Uterus (tissue), 4 donors: ENCODE measurements around the gene ZNF648. TPM values are rescaled to one million over a fixed set of nuclear protein-coding genes. Genes with fewer than 3 reads are reported as not detected.

Source experiments
- DNase-seq, 2 donors: peaks; one replicate each; pipeline ENCODE4 v3.0.0-alpha.2; 2019 to 2020
- H3K27ac ChIP-seq, 2 donors: fragments of 200-600 bp; sonication (generic); 1 replicate in 1 of 2; 2 replicates in 1 of 2; pipeline ENCODE4 v1.5.1; 2016 to 2018
- H3K27me3 ChIP-seq, 2 donors: fragments of 200-600 bp; sonication (generic); one replicate each; pipeline ENCODE4 v1.5.1; 2018 to 2019; ENCODE audit warnings: control low read depth in 1 of 2
- H3K36me3 ChIP-seq, 2 donors: fragments of 200-600 bp; sonication (generic); one replicate each; pipeline ENCODE4 v1.5.1; 2019; ENCODE audit warnings: control low read depth in 1 of 2
- H3K4me1 ChIP-seq, 2 donors: fragments of 200-600 bp; sonication (generic); one replicate each; pipeline ENCODE4 v1.5.1; 2018 to 2019; ENCODE audit warnings: control low read depth in 1 of 2
- H3K4me3 ChIP-seq, 2 donors: fragments of 200-600 bp; sonication (generic); 1 replicate in 1 of 2; 2 replicates in 1 of 2; pipeline ENCODE4 v1.5.1; 2018 to 2019; ENCODE audit warnings: mild to moderate bottlenecking in 1 of 2
- H3K9me3 ChIP-seq, 2 donors: fragments of 200-600 bp; sonication (generic); one replicate each; pipeline ENCODE4 v1.5.1; 2019; ENCODE audit warnings: control low read depth in 1 of 2
- CTCF ChIP-seq, 4 experiments: fragments of 200-600 bp in 2 of 4; fragments of 450-650 bp in 2 of 4; sonication (generic) in 2 of 4; IDR thresholded peaks; one replicate each; pipeline ENCODE4 v1.5.1; 2016 to 2019; ENCODE audit warnings: antibody characterized with exemption in 4 of 4, mild to moderate bottlenecking in 2 of 4, moderate library complexity in 1 of 4
- POLR2A ChIP-seq, 2 donors: fragments of 450-650 bp; IDR thresholded peaks; one replicate each; pipeline ENCODE4 v1.6.1; 2016; ENCODE audit warnings: antibody characterized with exemption in 2 of 2, mild to moderate bottlenecking in 1 of 2, moderate library complexity in 1 of 2
- intact Hi-C: fragments of 100-400 bp; cut with DNase I; formaldehyde crosslinking; loops from one replicate; pipeline ENCODE4 v1.15.1; 2023; ENCODE audit warnings: low total_unique reads
- total RNA-seq, 4 donors: library from RNA; depleted of rRNA in 3 of 4; stranded (reverse); fragments of >200 nt in 3 of 4; gene quantifications; one replicate each; pipeline versions ENCODE4 v1.1.0 to v1.2.4, GENCODE V29; 2014 to 2023
- donor health status: DM: yes; HTN: yes; CAD: no.

Gene ZNF648
- total RNA-seq, 4 donors from 2014 or later: 0.27 to 1.8 (median 1.7) TPM; not detected in 1

GRCh38 chr1:182092336-182092735, 30.8 kb upstream of the ZNF648 start:
- Histone ChIP-seq H3K4me3 (no peak overlapping the region), H3K36me3 (no peaks in the 10 kb centered on the region), H3K4me1 (no peaks in the 10 kb centered on the region), H3K27me3 (no peaks in the 10 kb centered on the region), H3K9me3 (no peaks in the 10 kb centered on the region), H3K27ac (peak overlapping the region; percentile 65 to 68)
- no peak for DNase-seq
- intact Hi-C loops: no loop called here
- TF ChIP-seq CTCF (IDR thresholded peaks at IDR 0.05): no peak
- no peak for TF ChIP-seq POLR2A (IDR thresholded peaks at IDR 0.05)

GRCh38 chr1:182091083-182091482, 29.6 kb upstream of the ZNF648 start:
- Histone ChIP-seq H3K4me3 (no peak overlapping the region), H3K36me3 (no peaks in the 10 kb centered on the region), H3K27me3 (no peaks in the 10 kb centered on the region), H3K27ac (peak overlapping the region; percentile 65 to 68), H3K9me3 (no peaks in the 10 kb centered on the region), H3K4me1 (no peaks in the 10 kb centered on the region)
- no peak for TF ChIP-seq POLR2A (IDR thresholded peaks at IDR 0.05)
- TF ChIP-seq CTCF (IDR thresholded peaks at IDR 0.05): no peak
- intact Hi-C loops: no loop called here
- no peak for DNase-seq

DNA sequence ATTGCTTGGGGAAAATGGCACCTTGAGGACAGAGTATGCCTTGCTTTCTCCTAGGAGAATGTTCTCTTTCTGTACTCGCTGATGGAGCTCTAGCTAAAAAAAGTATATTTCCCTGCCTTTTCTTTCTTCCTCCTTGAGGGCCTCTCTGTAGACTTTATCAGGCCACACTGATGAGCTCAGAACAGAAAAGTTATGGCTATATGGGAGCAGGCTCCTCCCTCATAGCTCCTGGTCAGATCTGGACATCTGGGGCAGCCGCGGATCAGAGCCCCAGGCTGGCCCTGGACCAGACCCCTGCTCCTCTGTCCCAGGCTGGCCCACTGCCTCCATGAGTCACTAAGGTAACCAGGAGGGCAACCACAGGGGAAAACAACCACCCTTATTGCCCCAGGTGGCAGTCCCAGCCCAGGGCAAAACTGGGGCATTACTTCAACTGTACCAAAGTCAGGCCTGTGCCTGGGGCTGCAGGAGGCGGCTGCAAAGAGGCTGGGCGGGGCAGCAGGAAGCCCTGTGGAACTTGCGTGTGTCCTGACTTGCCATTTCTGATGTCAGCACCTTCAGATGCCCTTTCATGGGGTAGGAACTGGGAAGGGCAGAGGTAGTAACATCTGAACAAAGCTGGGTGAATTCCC, 26.3 kb upstream of the ZNF648 start:
- TF ChIP-seq POLR2A (IDR thresholded peaks at IDR 0.05): no peak
- no peak for TF ChIP-seq CTCF (IDR thresholded peaks at IDR 0.05)
- no peak for DNase-seq
- no peaks in the 10 kb centered on the region for H3K27me3 ChIP-seq
- H3K9me3 ChIP-seq: no peaks in the 10 kb centered on the region
- H3K27ac ChIP-seq: no peak overlapping the region
- intact Hi-C loops: loop anchor here (10.0 kb wide), 2 partner anchors 47 to 697 kb away; partner anchors contain the start of gene NPL
- H3K4me1 ChIP-seq: no peaks in the 10 kb centered on the region
- H3K4me3 ChIP-seq: no peak overlapping the region
- no peaks in the 10 kb centered on the region for H3K36me3 ChIP-seq

- TF ChIP-seq POLR2A (IDR thresholded peaks at IDR 0.05) (no peak), CTCF (IDR thresholded peaks at IDR 0.05) (no peak)
- no peaks in the 10 kb centered on the region for H3K9me3 ChIP-seq
- no peak overlapping the region for H3K4me3 ChIP-seq
- H3K4me1 ChIP-seq: no peaks in the 10 kb centered on the region
- no peak for DNase-seq
- H3K27ac ChIP-seq: no peak overlapping the region
- no peaks in the 10 kb centered on the region for H3K27me3 ChIP-seq
- H3K36me3 ChIP-seq: no peaks in the 10 kb centered on the region
- intact Hi-C loops: loop anchor here (10.0 kb wide), 2 partner anchors 47 to 697 kb away; partner anchors contain the start of gene NPL
Observed at GRCh38 chr1:182087304-182087703, 25.8 kb upstream of the ZNF648 start.

DNA sequence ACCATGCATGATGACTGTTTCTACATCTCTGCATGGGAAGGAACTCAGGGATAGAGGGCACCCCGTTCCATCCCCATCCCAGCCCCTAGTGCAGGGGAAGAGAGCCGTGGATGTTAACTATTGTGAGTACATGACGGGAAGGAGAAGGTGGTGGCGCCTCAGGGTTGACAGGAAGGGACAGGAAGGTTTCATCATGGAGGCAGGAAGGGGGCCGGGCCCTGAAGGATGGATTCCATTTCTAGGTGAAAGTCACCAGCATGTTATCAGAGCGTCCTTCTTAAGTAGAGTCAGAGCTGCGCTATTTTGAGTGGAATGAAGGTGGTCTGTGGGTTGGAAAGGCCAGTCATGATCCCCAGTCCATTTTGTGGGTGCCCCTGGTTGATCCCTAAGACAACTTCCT, 25.1 kb upstream of the ZNF648 start:
- H3K27ac ChIP-seq: no peak overlapping the region
- H3K27me3 ChIP-seq: no peaks in the 10 kb centered on the region
- no peaks in the 10 kb centered on the region for H3K36me3 ChIP-seq
- H3K9me3 ChIP-seq: no peaks in the 10 kb centered on the region
- DNase-seq: no peak
- no peaks in the 10 kb centered on the region for H3K4me1 ChIP-seq
- TF ChIP-seq CTCF (IDR thresholded peaks at IDR 0.05) (no peak), POLR2A (IDR thresholded peaks at IDR 0.05) (no peak)
- no peak overlapping the region for H3K4me3 ChIP-seq
- intact Hi-C loops: loop anchor here (10.0 kb wide), 2 partner anchors 48 to 698 kb away; partner anchors contain the start of gene NPL
